T-helper 17 cell (primary cell): ENCODE measurements around the gene KIAA1958. TPM values are rescaled to one million over a fixed set of nuclear protein-coding genes. Genes with fewer than 3 reads are reported as not detected.

Experiments used
- ATAC-seq: fragments of 150-1000 bp; cut with Tn5 transposase; 2 replicates; pipeline ENCODE4 v1.10.0; 2021; ENCODE audit warnings: mild to moderate bottlenecking, moderate library complexity
- DNase-seq, 3 donors: peaks; one replicate each; pipeline versions ENCODE4 v3.0.0 to v3.0.0-alpha.2; 2020 to 2021
- H3K9me3 ChIP-seq: one replicate; pipeline ENCODE4 v1.7.0; 2013; ENCODE audit warnings: low read length, mild to moderate bottlenecking; ENCODE audit not compliant: control insufficient read depth, poor library complexity, severe bottlenecking
- H3K27ac Mint-ChIP-seq: one replicate; pipeline ENCODE4 v1.8.0; 2022; ENCODE audit warnings: mild to moderate bottlenecking, moderate library complexity, mixed read lengths
- H3K27me3 Mint-ChIP-seq: one replicate; pipeline ENCODE4 v1.8.0; 2022; ENCODE audit warnings: mixed read lengths
- H3K36me3 Mint-ChIP-seq: one replicate; pipeline ENCODE4 v1.8.0; 2022; ENCODE audit warnings: low read depth, mixed read lengths
- H3K4me1 Mint-ChIP-seq: one replicate; pipeline ENCODE4 v1.8.0; 2022; ENCODE audit warnings: mild to moderate bottlenecking, mixed read lengths
- H3K4me3 Mint-ChIP-seq: one replicate; pipeline ENCODE4 v1.8.0; 2022; ENCODE audit warnings: mild to moderate bottlenecking, moderate library complexity, mixed read lengths
- total RNA-seq, 4 donors: library from RNA in 2 of 4; stranded (reverse) in 2 of 4; gene quantifications; one replicate each; pipeline ENCODE4 v1.2.3 and lab custom pipeline; 2022 to 2026

Gene KIAA1958
- total RNA-seq, 2 donors from 2014 or later = 2.1 to 2.8 TPM

DNA sequence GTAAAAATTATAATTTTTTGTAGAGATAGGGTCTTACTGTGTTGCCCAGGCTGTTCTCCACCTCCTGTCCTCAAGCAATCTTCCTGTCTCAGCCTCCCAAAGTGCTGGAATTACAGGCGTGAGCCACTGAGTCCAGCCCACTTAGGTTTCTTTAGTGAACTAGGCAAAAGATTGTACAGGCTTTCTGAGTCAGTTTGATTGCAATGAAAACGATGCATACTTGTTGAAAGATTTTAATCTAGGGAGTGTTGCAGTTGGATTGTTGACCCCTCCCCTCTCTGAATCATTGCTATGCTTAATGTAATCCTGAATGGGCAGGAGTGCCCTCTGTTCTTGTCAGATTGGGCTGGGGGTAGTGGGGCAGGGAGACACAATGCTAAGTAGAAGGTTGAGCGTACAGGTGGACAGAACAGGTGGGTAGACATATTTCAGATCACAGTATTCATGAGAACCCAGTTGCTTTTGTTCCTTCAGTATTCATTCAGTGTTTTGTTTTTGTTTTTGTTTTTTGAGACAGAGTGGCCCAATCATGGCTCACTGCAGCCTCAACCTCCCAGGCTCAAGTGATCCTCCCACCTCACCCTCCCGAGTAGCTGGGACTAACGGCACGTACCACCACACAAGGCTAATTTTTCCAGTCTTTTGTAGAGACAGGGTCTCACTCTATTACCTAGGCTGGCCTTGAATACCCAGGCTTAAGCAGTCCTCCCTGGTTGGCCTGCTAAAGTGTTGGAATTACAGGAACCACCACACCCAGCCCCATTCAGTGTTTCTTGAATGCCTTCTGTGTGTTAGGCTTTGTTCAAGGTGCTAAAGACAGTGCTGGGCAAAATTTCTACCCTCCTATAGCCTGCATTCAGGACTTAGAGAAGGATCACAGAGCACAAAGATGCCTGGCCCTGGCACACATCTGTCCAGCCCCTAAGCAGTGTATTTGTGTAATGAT is 70.1 kb downstream of the KIAA1958 start:
- H3K4me1 Mint-ChIP-seq = no peaks in the 10 kb centered on the region
- no peak overlapping the region for H3K4me3 Mint-ChIP-seq
- no peaks in the 10 kb centered on the region for H3K27me3 Mint-ChIP-seq
- no peaks in the 10 kb centered on the region for H3K36me3 Mint-ChIP-seq
- H3K27ac Mint-ChIP-seq = no peak overlapping the region
- no peaks in the 10 kb centered on the region for H3K9me3 ChIP-seq
- DNase-seq (no peak), ATAC-seq (no peak)

DNA sequence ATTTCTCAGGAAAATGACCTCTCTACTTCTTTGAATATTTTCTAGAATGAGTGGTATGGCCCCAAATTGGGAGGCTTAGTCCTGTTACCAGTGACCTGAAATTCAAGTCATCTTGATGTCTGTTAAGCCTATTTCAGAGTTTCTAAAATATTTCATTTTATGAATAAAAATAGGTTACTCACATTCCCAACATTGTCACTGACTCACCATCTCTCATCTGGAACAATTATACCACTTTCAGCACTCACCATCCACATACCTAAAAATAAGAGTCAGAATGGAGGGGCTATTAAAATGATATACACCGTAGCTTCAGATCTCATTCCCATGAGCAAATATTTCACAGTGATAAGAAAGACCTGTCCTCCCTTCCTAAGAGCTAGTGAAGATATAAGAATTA is 71.8 kb downstream of the KIAA1958 start:
- Mint-ChIP-seq H3K36me3 (no peaks in the 10 kb centered on the region), H3K27ac (no peak overlapping the region), H3K4me1 (peaks cover 2% of the 10 kb centered on the region), H3K27me3 (no peaks in the 10 kb centered on the region), H3K4me3 (no peak overlapping the region)
- no peaks in the 10 kb centered on the region for H3K9me3 ChIP-seq
- no peak for ATAC-seq
- no peak for DNase-seq

DNA sequence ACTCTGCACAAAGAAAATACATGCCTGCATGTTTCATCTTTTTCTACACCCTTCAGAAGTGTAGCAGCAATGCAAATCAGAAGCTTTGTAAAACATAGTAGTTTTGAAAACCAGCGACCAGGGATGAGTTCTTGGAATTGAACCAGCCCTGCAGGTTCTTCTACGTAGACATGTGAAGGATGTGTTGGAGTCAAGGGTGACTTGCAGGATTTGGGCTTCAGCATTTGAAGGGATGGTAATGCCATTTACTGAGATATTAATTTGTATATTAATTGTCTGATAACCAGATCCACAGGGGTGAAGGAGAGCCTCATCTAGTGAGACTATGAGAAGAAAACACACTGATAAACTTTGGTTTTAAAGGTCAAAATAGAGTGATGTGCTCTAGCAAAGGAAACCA is 72.4 kb downstream of the KIAA1958 start:
- H3K9me3 ChIP-seq = no peaks in the 10 kb centered on the region
- ATAC-seq (no peak), DNase-seq (no peak)
- H3K4me3 Mint-ChIP-seq = no peak overlapping the region
- peaks cover 2% of the 10 kb centered on the region for H3K4me1 Mint-ChIP-seq
- no peaks in the 10 kb centered on the region for H3K36me3 Mint-ChIP-seq
- no peaks in the 10 kb centered on the region for H3K27me3 Mint-ChIP-seq
- H3K27ac Mint-ChIP-seq = no peak overlapping the region

DNA sequence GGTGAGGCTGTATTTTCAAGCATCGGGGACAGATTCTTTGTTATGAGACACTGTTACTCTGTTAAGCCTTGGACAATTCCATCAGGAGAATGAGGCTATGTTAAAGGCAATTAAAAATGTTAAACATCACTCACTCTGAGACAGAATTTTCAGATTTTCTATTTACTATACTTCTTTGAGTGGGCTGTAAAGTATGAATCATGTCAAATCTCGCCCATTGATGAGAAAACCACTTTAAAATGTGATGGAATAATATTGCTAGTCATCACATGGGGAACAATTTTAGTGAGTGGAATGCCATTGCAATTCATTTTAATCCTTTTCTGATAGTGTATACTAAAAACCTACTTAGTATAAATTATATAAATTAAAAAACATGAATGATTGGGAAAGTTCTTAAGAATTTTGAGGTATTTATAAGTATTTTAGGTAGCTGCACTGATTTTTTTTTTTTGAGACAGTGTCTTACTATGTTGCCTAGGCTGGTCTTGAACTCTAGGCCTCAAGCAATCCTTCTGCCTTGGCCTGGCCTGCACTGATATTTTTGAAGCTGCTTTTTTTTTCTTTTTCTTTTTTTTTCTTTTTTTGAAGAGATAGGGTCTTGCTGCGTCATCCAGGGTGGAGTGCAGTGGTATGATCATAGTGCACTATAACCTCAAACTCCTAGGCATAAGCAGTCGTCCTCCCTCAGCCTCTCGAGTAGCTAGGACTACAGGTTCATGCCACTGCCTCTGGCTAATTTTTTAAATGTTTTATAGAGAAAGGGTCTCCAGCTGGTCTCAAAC is 73.2 kb downstream of the KIAA1958 start:
- H3K4me1 Mint-ChIP-seq = peaks cover 2% of the 10 kb centered on the region
- no peaks in the 10 kb centered on the region for H3K9me3 ChIP-seq
- no peaks in the 10 kb centered on the region for H3K27me3 Mint-ChIP-seq
- DNase-seq (no peak), ATAC-seq (no peak)
- no peak overlapping the region for H3K4me3 Mint-ChIP-seq
- no peak overlapping the region for H3K27ac Mint-ChIP-seq
- no peaks in the 10 kb centered on the region for H3K36me3 Mint-ChIP-seq

DNA sequence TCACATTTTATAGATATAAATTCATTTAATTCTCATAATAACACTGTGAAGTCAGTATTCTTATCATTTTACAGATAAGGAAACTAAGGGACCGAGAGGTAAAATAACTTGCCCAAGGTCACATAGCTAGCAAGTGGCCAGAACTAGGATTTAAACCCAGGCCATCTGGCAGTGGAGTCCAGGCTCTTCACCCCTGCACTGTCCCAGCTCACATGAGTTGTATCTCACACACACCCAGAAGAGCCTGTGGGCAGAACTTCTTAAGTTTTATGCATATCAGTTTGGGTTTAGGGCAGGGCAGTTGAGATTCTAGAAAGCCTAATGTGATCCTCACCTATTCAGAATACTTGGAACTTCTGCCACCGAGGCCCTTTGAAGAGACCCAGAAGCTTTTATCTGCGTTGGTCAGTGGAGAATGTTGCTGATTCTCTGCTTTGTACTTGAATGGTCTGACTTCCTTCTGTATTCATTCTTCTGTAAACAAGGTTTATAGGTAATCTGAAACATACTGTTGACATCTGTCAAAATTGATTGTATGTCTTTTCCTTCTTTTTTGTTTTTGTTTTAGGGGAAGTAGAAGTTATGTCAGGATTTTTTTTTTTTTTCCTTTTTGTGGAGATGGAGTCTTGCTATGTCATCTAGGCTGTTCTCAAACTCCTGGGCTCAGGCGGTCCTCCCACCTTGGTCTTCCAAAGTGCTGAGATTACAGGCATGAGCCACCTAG is 75.8 kb downstream of the KIAA1958 start:
- Mint-ChIP-seq H3K27me3 (no peaks in the 10 kb centered on the region), H3K4me3 (no peak overlapping the region), H3K36me3 (no peaks in the 10 kb centered on the region), H3K4me1 (peaks cover 2% of the 10 kb centered on the region), H3K27ac (no peak overlapping the region)
- ATAC-seq = no peak
- no peaks in the 10 kb centered on the region for H3K9me3 ChIP-seq
- DNase-seq = no peak

DNA sequence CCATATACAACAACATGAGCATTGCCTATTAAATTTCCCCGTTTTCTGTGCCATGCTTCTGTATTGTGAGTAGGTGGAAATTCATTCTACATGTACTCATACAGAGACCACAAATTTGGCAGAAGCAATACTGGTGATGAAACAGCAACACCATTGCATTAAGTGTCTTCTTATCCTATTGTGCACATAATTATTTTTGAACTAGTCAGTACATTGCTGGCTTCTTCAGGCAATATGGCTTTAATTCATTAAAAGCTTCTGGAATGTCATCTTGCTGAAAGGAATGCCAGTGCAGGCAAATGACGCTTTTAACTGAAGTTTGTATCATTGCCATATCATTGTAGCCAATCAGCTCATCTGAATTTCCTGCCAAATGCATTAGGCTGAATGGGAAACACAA is 82.6 kb downstream of the KIAA1958 start:
- no peaks in the 10 kb centered on the region for H3K27me3 Mint-ChIP-seq
- no peak overlapping the region for H3K27ac Mint-ChIP-seq
- no peaks in the 10 kb centered on the region for H3K4me1 Mint-ChIP-seq
- ATAC-seq (no peak), DNase-seq (no peak)
- no peak overlapping the region for H3K4me3 Mint-ChIP-seq
- no peaks in the 10 kb centered on the region for H3K36me3 Mint-ChIP-seq
- no peaks in the 10 kb centered on the region for H3K9me3 ChIP-seq

DNA sequence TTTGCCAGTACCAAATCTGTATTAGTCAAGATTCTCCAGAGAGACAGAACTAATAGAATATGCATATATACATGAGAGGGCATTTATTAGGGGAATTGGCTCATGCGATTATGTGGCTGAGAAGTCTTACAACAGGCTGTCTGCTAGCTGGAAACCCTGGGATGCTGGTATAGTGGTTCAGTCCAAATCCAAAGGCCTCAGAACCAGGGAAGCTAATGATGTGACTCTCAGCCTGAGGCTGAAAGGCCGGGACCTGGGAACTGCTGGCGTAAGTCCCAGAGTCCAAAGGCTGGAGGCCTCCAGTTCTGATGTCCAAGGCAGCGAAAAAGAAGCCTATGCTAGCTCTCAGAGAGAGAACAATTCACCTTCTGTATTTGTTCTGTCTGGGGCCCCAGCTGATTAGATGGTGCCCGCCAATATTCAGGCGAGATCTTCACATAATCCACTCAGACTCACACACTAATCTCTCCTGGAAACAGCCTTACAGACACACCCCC is 84.1 kb downstream of the KIAA1958 start:
- Mint-ChIP-seq H3K4me1 (no peaks in the 10 kb centered on the region), H3K27ac (no peak overlapping the region), H3K36me3 (peaks cover 5% of the 10 kb centered on the region), H3K27me3 (no peaks in the 10 kb centered on the region), H3K4me3 (no peak overlapping the region)
- no peaks in the 10 kb centered on the region for H3K9me3 ChIP-seq
- ATAC-seq (no peak), DNase-seq (no peak)

DNA sequence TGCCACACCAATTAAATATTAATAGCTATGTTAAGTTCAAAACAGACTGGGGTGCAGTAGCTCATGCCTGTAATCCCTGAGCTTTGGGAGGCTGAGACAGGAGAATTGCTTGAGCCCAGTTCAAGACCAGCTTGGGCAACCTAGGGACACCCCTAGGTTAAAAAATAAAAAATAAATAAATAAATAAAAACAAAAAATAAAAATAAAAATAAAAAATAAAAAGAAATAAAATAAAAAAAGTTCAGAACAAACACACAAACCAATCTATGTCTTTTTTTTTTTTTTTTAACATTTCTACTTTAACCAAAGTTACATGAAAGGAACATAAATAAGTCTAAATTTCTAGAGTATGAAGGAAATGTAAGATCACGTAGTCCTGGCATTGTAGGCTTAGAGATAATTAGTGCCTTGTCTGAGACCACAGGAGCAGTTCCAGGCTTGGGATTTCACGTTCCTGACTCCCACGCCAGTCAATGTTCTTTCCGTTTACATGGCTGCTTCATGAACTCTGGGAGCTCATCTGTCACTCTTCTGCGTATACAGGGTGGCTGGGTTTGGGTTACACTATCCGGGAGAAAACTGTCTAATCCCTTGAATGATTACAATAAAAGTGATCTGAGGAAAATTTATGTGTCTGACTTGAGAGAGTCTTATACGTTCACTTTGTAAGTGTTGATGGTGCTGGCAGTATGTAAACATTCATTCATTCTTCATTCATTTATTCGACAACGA is 85.2 kb downstream of the KIAA1958 start:
- Mint-ChIP-seq H3K27ac (no peak overlapping the region), H3K4me3 (no peak overlapping the region), H3K36me3 (peaks cover 5% of the 10 kb centered on the region), H3K27me3 (no peaks in the 10 kb centered on the region), H3K4me1 (no peaks in the 10 kb centered on the region)
- ATAC-seq = no peak
- DNase-seq = no peak
- H3K9me3 ChIP-seq = no peaks in the 10 kb centered on the region

DNA sequence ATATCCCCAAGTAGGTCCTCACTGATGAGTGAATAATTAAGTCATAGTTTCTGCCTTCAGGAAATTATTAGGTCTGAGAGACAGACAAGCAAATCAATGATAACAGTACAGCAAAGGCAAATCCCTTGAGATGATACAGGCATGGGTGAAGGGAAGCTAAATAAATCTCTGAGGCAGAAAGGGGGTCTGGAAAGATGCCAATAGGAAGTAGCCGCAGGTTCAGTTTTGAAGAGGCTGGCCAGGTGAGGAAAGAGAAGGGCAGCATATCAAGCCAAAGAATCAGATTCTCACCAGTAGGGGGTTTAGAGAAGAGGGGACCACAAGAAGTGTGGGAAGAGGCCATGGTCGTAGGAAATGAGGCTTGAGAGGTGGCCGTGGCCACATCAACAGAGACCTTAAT is 85.8 kb downstream of the KIAA1958 start:
- Mint-ChIP-seq H3K36me3 (peaks cover 5% of the 10 kb centered on the region), H3K27ac (no peak overlapping the region), H3K27me3 (no peaks in the 10 kb centered on the region), H3K4me3 (no peak overlapping the region), H3K4me1 (no peaks in the 10 kb centered on the region)
- no peak for DNase-seq
- no peaks in the 10 kb centered on the region for H3K9me3 ChIP-seq
- no peak for ATAC-seq

DNA sequence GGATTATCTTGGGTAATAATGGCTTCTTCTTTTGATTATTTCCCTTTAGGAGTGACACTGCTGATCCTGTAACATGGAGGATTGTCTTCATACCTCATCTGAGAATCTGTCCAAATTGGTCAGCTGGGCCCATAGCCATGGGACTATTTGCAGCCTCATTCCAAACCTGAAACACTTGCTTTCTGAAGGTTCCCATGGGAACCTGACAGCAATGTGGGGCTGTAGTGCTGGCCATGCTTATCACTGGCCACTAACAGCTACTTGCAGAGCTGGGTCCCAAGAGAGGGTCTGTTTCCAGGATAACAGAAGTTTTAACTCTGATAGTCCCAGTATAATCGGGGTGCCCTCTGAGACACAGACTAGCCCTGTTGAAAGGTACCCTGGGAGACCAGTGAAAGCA is 87.4 kb downstream of the KIAA1958 start:
- DNase-seq (no peak), ATAC-seq (no peak)
- no peaks in the 10 kb centered on the region for H3K27me3 Mint-ChIP-seq
- H3K4me1 Mint-ChIP-seq = no peaks in the 10 kb centered on the region
- peaks cover 5% of the 10 kb centered on the region for H3K36me3 Mint-ChIP-seq
- H3K4me3 Mint-ChIP-seq = no peak overlapping the region
- H3K27ac Mint-ChIP-seq = no peak overlapping the region
- H3K9me3 ChIP-seq = no peaks in the 10 kb centered on the region

DNA sequence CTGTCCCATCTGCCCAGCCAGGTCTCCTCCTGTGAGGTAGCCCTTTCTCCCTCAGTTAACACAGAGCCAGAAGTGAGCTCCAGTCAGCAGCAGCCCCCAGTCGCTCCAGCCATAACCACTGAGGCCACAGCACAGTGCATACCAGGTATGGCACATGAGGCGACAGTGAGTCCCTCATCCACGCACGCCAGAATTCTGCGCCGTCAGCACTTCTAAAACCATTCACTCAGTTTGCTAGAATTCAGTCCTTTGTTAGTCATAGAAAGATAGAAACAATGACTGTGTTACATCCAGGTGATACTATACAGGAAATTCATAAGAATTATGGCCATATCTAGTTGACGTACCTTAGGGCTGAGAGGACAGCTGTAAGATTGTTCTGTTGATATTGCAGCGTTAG is 88.5 kb downstream of the KIAA1958 start:
- ATAC-seq (no peak), DNase-seq (no peak)
- Mint-ChIP-seq H3K4me3 (no peak overlapping the region), H3K27me3 (no peaks in the 10 kb centered on the region), H3K27ac (no peak overlapping the region), H3K4me1 (no peaks in the 10 kb centered on the region), H3K36me3 (peaks cover 5% of the 10 kb centered on the region)
- no peaks in the 10 kb centered on the region for H3K9me3 ChIP-seq

DNA sequence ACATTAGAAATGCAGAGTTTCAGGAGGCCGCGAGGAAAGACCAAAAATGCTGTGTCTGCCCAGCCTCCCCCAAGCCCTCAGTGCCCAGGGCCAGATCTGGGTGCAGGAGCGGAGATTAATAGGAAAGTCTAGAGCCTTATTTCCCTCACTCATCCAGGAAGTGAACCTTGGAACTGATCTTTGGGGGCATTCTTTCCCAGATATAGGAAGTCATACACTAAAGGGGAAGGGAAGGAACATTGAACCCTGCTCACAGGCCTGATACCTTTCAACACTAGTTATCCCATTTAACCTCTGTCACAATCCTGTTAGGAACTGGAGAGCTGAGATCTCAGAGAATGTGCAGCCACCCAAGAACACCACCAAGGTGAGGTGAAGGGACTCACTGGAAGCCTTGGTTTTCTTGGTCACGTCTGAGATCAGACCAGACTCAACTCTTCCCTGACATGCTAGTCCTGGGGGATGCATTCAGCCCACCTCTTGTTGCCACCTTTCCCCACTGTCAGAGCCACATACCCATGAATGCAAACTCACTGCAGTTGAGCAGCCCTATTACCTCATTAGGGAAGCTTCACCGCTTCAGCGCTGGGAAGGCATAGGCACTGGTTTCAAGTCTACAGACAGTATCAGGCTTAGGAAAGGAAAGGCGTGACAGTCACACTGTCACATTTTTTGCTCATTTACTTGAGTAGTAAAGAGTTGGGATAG is 95.0 kb downstream of the KIAA1958 start:
- Mint-ChIP-seq H3K27ac (no peak overlapping the region), H3K27me3 (no peaks in the 10 kb centered on the region), H3K4me3 (no peak overlapping the region), H3K4me1 (no peaks in the 10 kb centered on the region), H3K36me3 (no peaks in the 10 kb centered on the region)
- H3K9me3 ChIP-seq = no peaks in the 10 kb centered on the region
- ATAC-seq (no peak), DNase-seq (no peak)
